Measurements from ENCODE around the gene JARID2. TPM values are rescaled to one million over a fixed set of nuclear protein-coding genes. Genes with fewer than 3 reads are reported as not detected.
"Not testable (repeated sequence)": the region's sequence is repeated elsewhere in the genome, so short reads cannot be mapped to it uniquely, and the experiment has no call there.

The JARID2 gene
- total RNA-seq, 2 donors from 2014 or later = 20.7 to 50.3 TPM

DNA sequence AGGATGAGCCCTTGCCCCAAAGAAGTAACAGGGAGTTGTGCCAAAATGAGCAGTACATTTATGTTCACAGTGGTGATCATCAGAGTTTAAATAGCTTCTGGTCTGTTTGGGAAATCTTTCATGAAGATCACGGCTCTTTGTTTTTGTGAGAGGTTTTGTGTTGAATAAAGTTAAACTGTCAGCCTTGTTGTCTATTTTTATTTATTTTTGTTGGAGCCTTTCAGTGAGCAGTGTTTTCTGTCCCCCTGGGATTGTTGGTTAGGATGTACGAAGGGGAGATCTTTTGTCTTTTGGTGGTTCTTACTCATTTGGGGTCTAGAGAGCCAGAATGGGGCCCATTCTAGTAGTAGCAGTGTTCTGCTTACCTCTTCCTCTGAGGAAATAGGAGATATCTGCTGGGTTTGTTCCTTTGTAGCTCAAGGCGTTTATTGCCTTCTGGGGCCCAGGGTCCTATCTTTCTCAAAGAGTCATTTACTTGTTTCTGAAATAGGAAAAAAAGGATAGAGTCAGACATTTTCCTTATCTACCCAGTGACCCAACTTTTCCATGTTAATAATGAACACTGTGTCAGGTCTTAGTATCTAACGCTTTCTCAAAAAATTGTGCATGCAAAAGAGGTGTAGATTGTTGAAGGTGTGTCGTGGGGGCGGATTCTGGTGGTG, 157.4 kb downstream of the JARID2 start:
- Mint-ChIP-seq H3K4me1 (peaks cover 40% of the 10 kb centered on the region), H3K36me3 (ENCODE audit: low read depth) (peaks cover 29% of the 10 kb centered on the region), H3K9me3 (no peaks in the 10 kb centered on the region), H3K27ac (peak overlapping the region; percentile 21), H3K27me3 (no peaks in the 10 kb centered on the region), H3K4me3 (peak overlapping the region; percentile 35)
- no peak for ATAC-seq (replicated peaks)

DNA sequence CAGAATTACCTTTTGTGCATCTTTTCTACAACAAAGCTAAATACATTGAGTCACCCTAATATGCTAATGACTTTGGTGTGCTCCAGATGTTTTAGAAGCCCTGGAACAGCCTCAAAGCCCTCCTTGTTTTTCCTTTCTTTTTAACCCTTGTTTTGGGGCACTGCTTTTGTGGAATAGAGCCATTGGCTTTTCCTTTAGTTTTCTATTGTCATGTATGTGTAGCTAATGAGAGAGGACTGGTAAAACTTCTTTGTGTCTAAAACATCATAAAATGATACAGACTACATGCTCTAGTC, 158.8 kb downstream of the JARID2 start:
- Mint-ChIP-seq H3K4me1 (peaks cover 39% of the 10 kb centered on the region), H3K27ac (no peak overlapping the region), H3K27me3 (no peaks in the 10 kb centered on the region), H3K9me3 (no peaks in the 10 kb centered on the region), H3K36me3 (ENCODE audit: low read depth) (peaks cover 36% of the 10 kb centered on the region), H3K4me3 (peak overlapping the region; percentile 35)
- ATAC-seq (replicated peaks) = no peak

DNA sequence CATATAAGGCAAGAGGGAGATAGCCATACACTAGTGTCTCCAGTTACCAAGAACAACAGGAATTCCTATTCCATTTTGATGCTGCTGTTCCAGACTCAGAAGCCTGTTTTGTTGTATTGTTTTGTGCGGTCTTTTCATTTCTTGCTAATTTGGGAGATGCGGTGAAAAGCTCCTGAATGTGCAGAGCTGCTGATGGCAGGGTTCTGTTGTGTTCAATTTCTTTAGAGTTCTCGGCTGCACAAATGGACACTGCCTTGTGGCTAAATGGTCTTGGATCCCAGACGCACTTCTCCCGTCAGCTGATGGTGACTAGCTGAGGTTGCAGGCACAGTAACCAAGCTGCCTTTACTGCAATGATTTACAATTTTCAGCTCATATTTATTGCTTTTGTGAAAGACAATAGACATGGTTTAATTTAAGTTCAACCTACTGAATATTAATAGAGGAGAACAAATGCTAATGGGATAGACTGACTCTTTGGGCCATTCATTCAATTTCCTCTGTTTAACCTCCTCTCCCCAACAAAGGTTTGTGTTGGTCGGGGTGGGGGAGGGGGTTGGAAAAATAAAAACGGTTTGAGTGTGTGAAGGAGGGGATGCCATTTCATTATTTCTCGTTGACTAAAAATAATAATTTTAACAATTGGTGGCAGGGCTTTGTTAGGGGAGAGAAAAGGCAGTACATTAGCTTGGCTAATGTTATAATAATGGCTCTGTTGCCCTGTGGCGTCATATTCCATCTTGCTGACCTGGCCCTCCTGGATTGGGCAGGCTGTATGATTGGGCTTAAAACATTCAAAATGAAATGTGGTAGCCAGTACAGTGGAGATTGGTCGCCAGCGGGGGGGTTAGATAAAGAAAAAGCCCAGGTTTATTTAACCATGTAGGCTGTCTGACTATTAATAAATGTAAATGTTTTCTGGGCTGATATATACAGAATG, 159.5 kb downstream of the JARID2 start:
- Mint-ChIP-seq H3K36me3 (ENCODE audit: low read depth) (peaks cover 44% of the 10 kb centered on the region), H3K27me3 (no peaks in the 10 kb centered on the region), H3K27ac (peak overlapping the region; percentile 53), H3K4me1 (peaks cover 46% of the 10 kb centered on the region), H3K9me3 (no peaks in the 10 kb centered on the region), H3K4me3 (no peak overlapping the region)
- ATAC-seq (replicated peaks) = no peak

DNA sequence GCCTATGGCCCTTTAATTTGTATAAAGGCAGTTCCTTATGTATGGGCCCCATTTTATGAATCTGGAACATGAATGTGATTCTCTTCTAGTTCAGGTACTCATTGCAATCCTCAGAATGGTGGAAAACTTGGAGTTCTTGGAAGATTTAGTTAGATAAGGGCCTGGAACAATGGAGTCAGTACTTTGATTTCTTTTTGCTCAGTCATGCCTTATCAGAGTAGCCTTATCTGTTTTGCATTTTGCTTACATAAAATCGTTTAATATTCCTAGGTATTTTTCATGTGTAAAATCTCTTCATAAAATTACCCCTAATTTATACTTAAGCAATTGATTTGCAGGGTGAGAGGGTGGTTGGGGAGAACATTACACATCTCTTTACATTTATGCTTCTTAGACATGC, 160.6 kb downstream of the JARID2 start:
- ATAC-seq (replicated peaks) = no peak
- no peak overlapping the region for H3K4me3 Mint-ChIP-seq
- peaks cover 47% of the 10 kb centered on the region for H3K36me3 Mint-ChIP-seq (ENCODE audit: low read depth)
- H3K9me3 Mint-ChIP-seq = no peaks in the 10 kb centered on the region
- no peak overlapping the region for H3K27ac Mint-ChIP-seq
- no peaks in the 10 kb centered on the region for H3K27me3 Mint-ChIP-seq
- peaks cover 50% of the 10 kb centered on the region for H3K4me1 Mint-ChIP-seq

DNA sequence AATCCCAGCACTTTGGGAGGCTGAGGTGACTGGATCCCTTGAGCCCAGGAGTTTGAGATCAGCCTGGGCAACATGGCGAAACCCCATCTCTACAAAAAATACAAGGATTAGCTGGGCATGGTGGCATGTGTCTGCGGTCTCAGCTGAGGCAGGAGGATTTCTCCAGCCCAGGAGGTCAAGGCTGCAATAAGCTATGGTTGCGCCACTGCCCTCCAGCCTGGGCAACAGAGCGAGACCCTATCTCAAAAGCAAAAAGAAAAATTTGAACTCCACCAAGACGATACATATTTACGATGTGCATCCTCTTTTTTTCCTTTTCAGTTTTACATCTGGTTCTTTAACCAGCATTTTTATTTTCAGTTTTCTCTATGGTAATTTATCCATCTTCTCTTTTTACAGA, 162.1 kb downstream of the JARID2 start:
- Mint-ChIP-seq H3K36me3 (ENCODE audit: low read depth) (peaks cover 59% of the 10 kb centered on the region), H3K27me3 (no peaks in the 10 kb centered on the region), H3K4me3 (no peak overlapping the region), H3K27ac (no peak overlapping the region), H3K9me3 (no peaks in the 10 kb centered on the region), H3K4me1 (peaks cover 57% of the 10 kb centered on the region)
- no peak for ATAC-seq (replicated peaks)

DNA sequence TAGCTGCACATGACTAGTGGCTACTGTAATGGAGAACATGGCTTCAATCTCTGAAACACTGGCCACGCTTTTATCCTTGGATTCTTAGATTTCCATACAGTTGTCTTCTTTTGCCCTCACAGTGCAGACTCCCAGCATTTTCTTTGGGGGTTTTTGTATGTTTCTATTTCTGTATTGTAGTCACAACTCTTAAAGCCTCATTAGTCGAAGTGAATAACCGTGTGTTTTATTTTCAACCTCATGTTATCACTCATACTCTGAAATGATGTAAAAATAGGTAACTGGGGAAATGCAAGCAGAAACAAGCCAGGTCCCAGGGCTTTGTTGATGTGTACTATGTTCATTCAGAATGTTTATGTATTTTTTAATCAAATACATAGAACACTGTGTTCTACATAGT, 162.9 kb downstream of the JARID2 start:
- peak overlapping the region; percentile 34 for H3K4me3 Mint-ChIP-seq
- H3K27ac Mint-ChIP-seq = peak overlapping the region; percentile 51
- peak; percentile 62 for ATAC-seq (replicated peaks)
- H3K36me3 Mint-ChIP-seq (ENCODE audit: low read depth) = peaks cover 66% of the 10 kb centered on the region
- H3K9me3 Mint-ChIP-seq = no peaks in the 10 kb centered on the region
- H3K4me1 Mint-ChIP-seq = peaks cover 53% of the 10 kb centered on the region
- no peaks in the 10 kb centered on the region for H3K27me3 Mint-ChIP-seq

DNA sequence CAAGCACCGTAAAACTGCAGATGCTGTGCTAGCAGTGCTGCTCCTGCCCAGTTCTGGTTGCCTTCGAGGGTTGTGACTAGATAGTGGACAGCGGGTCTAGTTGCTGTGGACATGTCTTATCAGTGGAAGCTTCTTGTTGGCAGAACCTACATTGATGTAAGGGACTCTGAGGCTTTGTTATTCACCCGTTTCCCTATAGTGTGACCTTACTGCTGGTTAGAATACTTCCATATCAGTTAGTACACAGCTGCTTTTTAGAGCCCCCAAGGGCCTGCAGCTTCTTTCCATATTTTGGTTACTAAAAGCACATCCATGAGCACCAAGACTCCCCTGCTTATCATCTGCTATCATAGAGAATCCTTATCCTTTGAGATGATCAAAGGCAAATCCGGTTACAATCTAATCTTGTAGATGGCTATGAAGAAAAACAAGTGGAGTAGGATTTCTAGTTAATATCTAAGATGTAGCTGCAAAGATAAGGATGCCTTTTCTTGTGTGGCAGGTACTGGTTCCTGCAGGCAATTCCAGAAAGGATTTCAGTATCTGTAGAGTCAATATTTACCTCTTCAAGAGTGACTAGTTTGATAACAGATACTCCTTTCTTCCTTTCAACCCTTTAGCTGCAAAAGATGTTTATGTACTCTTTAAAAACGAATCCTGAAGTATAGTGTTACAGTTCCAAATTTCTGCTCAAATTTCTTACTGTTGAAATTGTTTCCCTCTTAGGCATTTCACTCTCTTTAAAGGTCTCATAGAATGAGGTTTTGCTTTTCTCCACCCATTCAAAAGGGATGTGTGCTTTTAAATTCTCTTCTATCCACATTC, 163.6 kb downstream of the JARID2 start:
- no peaks in the 10 kb centered on the region for H3K9me3 Mint-ChIP-seq
- peaks cover 56% of the 10 kb centered on the region for H3K4me1 Mint-ChIP-seq
- ATAC-seq (replicated peaks) = no peak
- H3K27me3 Mint-ChIP-seq = no peaks in the 10 kb centered on the region
- peak overlapping the region; percentile 90 for H3K27ac Mint-ChIP-seq
- peaks cover 74% of the 10 kb centered on the region for H3K36me3 Mint-ChIP-seq (ENCODE audit: low read depth)
- peak overlapping the region; percentile 60 for H3K4me3 Mint-ChIP-seq

DNA sequence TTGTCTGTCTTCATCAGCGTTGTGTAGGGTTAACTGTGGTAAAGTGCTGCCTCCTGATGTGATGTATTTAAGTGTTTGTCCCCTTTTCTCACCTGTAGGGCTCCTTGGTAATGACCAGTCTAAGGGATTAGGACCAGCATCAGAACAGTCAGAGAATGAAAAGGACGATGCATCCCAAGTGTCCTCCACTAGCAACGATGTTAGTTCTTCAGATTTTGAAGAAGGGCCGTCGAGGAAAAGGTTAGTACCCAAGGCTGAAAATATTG, 164.2 kb downstream of the JARID2 start:
- peaks cover 75% of the 10 kb centered on the region for H3K36me3 Mint-ChIP-seq (ENCODE audit: low read depth)
- peak overlapping the region; percentile 60 for H3K4me3 Mint-ChIP-seq
- peaks cover 57% of the 10 kb centered on the region for H3K4me1 Mint-ChIP-seq
- peak overlapping the region; percentile 90 for H3K27ac Mint-ChIP-seq
- ATAC-seq (replicated peaks) = no peak
- no peaks in the 10 kb centered on the region for H3K9me3 Mint-ChIP-seq
- H3K27me3 Mint-ChIP-seq = no peaks in the 10 kb centered on the region

DNA sequence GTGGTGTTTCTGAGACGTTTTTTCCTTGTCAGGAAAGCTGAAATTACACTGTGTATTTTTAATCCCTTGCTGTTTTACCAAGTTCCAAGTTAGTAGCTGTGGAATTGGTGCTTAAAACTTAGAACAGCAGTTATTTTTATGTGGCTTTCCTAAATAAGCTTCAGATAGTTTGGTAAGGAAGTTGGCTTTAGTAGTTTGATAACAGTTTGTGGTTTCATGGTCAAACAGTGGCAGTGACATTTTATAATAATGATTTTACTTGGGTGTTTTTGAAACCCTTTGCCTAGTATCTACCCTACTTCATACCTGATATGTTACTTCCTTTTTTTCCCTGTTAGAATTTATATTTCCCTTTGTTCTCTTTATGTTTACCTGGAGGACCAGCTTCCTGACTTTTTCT, 164.9 kb downstream of the JARID2 start:
- Mint-ChIP-seq H3K4me1 (peaks cover 57% of the 10 kb centered on the region), H3K4me3 (peak overlapping the region; percentile 60), H3K27me3 (no peaks in the 10 kb centered on the region), H3K9me3 (no peaks in the 10 kb centered on the region), H3K36me3 (ENCODE audit: low read depth) (peaks cover 71% of the 10 kb centered on the region), H3K27ac (peak overlapping the region; percentile 90)
- ATAC-seq (replicated peaks) = peak; percentile 42

DNA sequence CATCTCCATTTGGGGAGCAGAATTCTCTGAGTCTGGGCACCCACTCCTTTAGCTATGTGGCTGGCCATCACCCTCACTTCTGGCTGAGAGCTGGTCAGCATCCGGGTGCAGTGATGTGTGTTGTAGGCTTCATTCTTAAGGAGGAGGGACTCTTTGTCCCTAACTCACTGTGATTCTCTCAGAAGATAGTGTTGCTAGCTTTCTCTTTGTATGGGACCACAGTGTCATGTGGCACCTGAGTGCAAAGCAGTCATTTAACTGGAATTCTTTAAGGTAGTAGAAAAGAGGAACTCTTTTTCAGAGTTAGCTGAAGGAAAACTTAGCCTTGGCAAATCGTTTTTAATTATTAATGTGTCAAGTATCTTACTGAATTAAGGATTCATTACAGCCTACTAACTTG, 165.9 kb downstream of the JARID2 start:
- Mint-ChIP-seq H3K4me1 (peaks cover 59% of the 10 kb centered on the region), H3K27ac (peak overlapping the region; percentile 90), H3K27me3 (no peaks in the 10 kb centered on the region), H3K9me3 (no peaks in the 10 kb centered on the region), H3K4me3 (peak overlapping the region; percentile 60), H3K36me3 (ENCODE audit: low read depth) (peaks cover 81% of the 10 kb centered on the region)
- ATAC-seq (replicated peaks) = no peak

DNA sequence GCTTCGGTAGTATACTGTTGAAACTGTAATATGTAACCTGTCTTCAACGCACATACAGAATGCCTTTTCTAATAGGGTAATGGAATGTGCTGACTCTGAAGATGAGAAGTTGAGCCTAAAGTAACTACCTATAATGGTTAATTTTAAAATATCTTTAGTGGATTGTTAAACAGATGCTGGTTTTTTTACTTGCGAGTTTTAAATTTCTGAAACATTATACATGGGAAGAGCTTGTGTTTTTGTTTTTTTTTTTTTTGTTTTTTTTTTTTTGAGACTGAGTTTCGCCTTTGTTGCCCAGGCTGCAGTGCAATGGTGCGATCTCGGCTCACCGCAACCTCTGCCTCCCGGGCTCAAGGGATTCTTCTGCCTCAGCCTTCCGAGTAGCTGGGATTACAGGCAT, 166.9 kb downstream of the JARID2 start:
- ATAC-seq (replicated peaks) = no peak
- Mint-ChIP-seq H3K27ac (peak overlapping the region; percentile 90), H3K4me3 (no peak overlapping the region), H3K4me1 (peaks cover 59% of the 10 kb centered on the region), H3K36me3 (ENCODE audit: low read depth) (peaks cover 91% of the 10 kb centered on the region), H3K9me3 (no peaks in the 10 kb centered on the region), H3K27me3 (no peaks in the 10 kb centered on the region)

DNA sequence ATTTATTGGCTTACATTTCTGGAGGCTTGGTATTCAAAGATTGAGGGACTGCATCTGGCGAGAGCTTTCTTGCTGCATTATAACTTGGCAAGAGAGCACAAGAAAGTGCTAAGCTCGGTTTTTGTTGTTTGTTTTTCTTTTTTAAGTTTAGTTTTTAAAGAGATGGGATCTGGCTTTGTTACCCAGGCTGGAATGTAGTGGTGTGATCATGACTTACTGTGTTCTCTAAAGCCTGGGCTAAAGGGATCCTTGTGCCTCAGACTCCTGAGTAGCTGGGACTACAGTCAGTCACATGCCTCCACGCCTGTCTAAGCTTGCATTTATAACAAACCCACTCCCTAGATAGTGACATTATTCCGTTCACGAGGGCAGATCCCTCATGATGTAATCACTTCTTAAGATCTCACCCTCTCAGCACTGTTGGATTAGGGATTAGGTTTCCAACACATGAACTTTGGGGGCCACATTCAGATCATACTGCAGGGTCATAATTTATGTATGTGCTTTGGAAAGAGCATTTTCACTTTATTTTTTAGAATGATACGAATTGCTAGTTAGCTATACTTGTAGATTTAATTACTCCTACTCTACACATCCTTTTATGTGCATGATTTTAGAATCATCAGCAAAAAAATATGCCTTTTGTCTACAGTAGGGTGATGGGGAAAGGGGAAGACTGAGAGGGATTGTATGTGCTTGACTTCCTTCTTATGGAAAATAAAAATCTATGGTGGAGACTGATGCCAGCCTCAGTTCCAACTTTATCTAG, 167.8 kb downstream of the JARID2 start:
- Mint-ChIP-seq H3K9me3 (no peaks in the 10 kb centered on the region), H3K27me3 (no peaks in the 10 kb centered on the region), H3K4me1 (peaks cover 56% of the 10 kb centered on the region), H3K4me3 (no peak overlapping the region), H3K27ac (peak overlapping the region; percentile 71), H3K36me3 (ENCODE audit: low read depth) (peaks cover 94% of the 10 kb centered on the region)
- ATAC-seq (replicated peaks) = no peak

DNA sequence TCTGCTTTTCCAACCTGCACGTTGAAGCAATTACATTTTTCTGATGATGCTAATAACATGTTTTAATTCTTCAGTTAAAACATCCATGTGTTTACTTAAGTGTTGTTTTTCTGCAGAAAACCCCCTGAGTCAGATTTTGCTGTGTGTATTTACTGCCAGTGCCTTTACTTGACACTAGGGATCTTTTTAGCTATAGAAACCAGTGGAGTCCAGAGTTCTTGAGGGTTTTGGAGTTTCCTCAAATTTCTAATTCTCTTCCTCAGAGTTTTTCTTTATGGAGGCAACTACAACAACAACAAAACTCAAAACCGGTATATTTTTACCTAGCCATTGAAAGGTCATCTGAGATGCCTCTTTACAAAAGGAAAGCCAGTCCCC, 168.4 kb downstream of the JARID2 start:
- H3K27me3 Mint-ChIP-seq = no peaks in the 10 kb centered on the region
- peak overlapping the region; percentile 27 for H3K4me3 Mint-ChIP-seq
- H3K27ac Mint-ChIP-seq = peak overlapping the region; percentile 71
- ATAC-seq (replicated peaks) = no peak
- peaks cover 93% of the 10 kb centered on the region for H3K36me3 Mint-ChIP-seq (ENCODE audit: low read depth)
- H3K9me3 Mint-ChIP-seq = peaks cover 2% of the 10 kb centered on the region
- H3K4me1 Mint-ChIP-seq = peaks cover 51% of the 10 kb centered on the region

DNA sequence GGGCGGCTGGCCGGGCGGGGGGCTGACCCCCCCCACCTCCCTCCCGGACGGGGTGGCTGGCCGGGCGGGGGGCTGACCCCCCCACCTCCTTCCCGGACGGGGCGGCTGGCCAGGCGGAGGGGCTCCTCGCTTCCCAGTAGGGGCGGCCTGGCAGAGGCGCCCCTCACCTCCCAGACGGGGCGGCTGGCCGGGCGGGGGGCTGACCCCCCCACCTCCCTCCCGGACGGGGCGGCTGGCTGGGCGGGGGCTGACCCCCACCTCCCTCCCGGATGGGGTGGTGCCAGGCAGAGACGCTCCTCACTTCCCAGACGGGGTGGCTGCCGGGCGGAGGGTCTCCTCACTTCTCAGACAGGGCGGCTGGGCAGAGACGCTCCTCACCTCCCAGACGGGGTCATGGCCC, 169.8 kb downstream of the JARID2 start:
- ATAC-seq (replicated peaks); H3K9me3 Mint-ChIP-seq: not testable (repeated sequence)

More for the DNA sequence above, 169.8 kb downstream of the JARID2 start:
- not testable (repeated sequence) for H3K4me3 Mint-ChIP-seq, H3K27ac Mint-ChIP-seq, H3K27me3 Mint-ChIP-seq
- Mint-ChIP-seq H3K36me3 (ENCODE audit: low read depth) (peaks cover 93% of the 10 kb centered on the region), H3K4me1 (peaks cover 44% of the 10 kb centered on the region)
